ENCODE data around the gene BCL10.

DNA sequence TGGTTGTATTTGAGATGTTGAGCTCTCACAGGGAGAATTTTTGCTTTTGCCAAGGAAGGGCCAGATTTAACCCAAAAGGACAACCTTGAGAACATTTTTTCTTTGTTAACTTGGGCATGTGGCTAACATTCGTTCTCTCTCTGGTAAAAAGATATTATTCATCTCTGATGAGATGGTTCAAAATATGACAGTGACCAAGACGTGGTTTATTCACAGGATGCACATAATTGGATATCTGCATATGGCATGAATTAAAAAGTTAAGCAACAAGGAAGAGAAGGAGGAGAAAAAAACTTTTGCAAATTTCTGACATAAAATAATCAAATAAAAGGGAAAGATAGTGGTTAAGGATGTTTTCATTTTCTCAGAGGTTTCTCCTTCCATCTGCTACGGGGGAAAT lies 43.1 kb upstream of the BCL10 start:
- TF ChIP-seq, protein P1, sequence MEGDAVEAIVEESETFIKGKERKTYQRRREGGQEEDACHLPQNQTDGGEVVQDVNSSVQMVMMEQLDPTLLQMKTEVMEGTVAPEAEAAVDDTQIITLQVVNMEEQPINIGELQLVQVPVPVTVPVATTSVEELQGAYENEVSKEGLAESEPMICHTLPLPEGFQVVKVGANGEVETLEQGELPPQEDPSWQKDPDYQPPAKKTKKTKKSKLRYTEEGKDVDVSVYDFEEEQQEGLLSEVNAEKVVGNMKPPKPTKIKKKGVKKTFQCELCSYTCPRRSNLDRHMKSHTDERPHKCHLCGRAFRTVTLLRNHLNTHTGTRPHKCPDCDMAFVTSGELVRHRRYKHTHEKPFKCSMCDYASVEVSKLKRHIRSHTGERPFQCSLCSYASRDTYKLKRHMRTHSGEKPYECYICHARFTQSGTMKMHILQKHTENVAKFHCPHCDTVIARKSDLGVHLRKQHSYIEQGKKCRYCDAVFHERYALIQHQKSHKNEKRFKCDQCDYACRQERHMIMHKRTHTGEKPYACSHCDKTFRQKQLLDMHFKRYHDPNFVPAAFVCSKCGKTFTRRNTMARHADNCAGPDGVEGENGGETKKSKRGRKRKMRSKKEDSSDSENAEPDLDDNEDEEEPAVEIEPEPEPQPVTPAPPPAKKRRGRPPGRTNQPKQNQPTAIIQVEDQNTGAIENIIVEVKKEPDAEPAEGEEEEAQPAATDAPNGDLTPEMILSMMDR (IDR thresholded peaks at IDR 0.05), result no peak
- no peak for TF ChIP-seq POLR2A (IDR thresholded peaks at IDR 0.05)
